Activated naive CD8-positive, alpha-beta T cell treated with anti-CD3 and anti-CD28 coated beads, Interleukin-2, amount 10 ng/mL, durations not matched to agents 7 days and 5 days (primary cell): ENCODE data around the gene LRRC27. TPM values are rescaled to one million over a fixed set of nuclear protein-coding genes. Genes with fewer than 3 reads are reported as not detected.
"Not testable (repeated sequence)": the region's sequence is repeated elsewhere in the genome, so short reads cannot be mapped to it uniquely, and the experiment has no call there.

Source experiments
- ATAC-seq: fragments of 150-1000 bp; cut with Tn5 transposase; one replicate; pipeline ENCODE4 v1.10.0; 2021; ENCODE audit warnings: low read depth, moderate library complexity
- POLR2A ChIA-PET: fragments of 350-600 bp; sonication (Branson Sonifier 250); formaldehyde crosslinking; loops from one replicate; lab custom pipeline; 2021; ENCODE audit warnings: antibody characterized with exemption; lab: Charles Lee
- DNase-seq: peaks from one replicate; pipeline ENCODE4 v3.0.0; 2021
- H3K27ac Mint-ChIP-seq: one replicate; pipeline ENCODE4 v1.8.0; 2022; ENCODE audit warnings: mild to moderate bottlenecking, mixed read lengths
- H3K27me3 Mint-ChIP-seq: one replicate; pipeline ENCODE4 v1.8.0; 2022; ENCODE audit warnings: mild to moderate bottlenecking, moderate library complexity, mixed read lengths
- H3K36me3 Mint-ChIP-seq: one replicate; pipeline ENCODE4 v1.8.0; 2021; ENCODE audit warnings: mild to moderate bottlenecking, mixed read lengths
- H3K4me1 Mint-ChIP-seq: one replicate; pipeline ENCODE4 v1.8.0; 2021; ENCODE audit warnings: mixed read lengths
- H3K4me3 Mint-ChIP-seq: one replicate; pipeline ENCODE4 v1.8.0; 2022; ENCODE audit warnings: mild to moderate bottlenecking, moderate library complexity, mixed read lengths
- H3K9me3 Mint-ChIP-seq: one replicate; pipeline ENCODE4 v1.8.0; 2021; ENCODE audit warnings: mixed read lengths
- total RNA-seq, 2 experiments: library from RNA; stranded (reverse); gene quantifications; one replicate each; pipeline ENCODE4 v1.2.3, GENCODE V29; 2021

The LRRC27 gene
- total RNA-seq, 2 experiments from 2014 or later = 4.7 to 6.3 TPM

DNA sequence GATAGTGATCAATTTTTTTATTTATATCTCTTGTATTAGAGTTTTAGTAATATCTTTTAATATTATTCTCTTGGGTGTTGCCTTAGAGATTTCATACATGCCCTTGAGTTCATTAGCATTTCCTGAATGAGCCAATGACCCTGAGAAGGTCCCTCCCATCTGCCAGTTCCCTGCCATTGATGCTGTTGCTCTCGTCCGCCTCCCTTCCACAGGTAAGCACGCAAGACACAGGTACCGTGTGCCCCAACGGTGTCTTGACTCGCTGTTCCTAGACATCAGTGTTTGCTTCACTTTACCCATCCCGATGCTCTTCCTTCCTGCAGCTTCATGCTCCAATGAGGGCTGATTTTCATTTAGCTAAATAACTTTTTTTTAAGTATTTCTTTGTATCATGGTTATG lies 45.3 kb downstream of the LRRC27 start:
- ATAC-seq (no peak), DNase-seq (no peak)
- Mint-ChIP-seq H3K27me3 (no peaks in the 10 kb centered on the region), H3K9me3 (no peaks in the 10 kb centered on the region), H3K4me3 (no peak overlapping the region), H3K4me1 (peaks cover 9% of the 10 kb centered on the region), H3K27ac (no peak overlapping the region), H3K36me3 (peaks cover 1% of the 10 kb centered on the region)
- POLR2A ChIA-PET = no interaction called here

DNA sequence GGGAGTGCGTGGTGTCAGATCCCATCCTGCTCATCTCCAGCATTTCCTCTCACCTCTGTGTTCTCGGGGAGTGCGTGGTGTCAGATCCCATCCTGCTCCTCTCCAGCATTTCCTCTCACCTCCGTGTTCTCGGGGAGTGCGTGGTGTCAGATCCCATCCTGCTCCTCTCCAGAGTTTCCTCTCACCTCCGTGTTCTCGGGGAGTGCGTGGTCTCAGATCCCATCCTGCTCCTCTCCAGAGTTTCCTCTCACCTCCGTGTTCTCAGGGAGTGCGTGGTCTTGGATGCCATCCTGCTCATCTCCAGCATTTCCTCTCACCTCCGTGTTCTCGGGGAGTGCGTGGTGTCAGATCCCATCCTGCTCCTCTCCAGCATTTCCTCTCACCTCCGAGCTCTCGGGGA lies 47.0 kb downstream of the LRRC27 start:
- H3K36me3 Mint-ChIP-seq, H3K9me3 Mint-ChIP-seq, H3K27ac Mint-ChIP-seq, POLR2A ChIA-PET, H3K27me3 Mint-ChIP-seq, ATAC-seq, DNase-seq, H3K4me3 Mint-ChIP-seq: not testable (repeated sequence)
- H3K4me1 Mint-ChIP-seq = peaks cover 15% of the 10 kb centered on the region

GRCh38 chr10:132380986-132381385 lies 49.0 kb downstream of the LRRC27 start:
- DNase-seq, H3K27ac Mint-ChIP-seq, ATAC-seq, H3K27me3 Mint-ChIP-seq, H3K36me3 Mint-ChIP-seq, H3K9me3 Mint-ChIP-seq, H3K4me3 Mint-ChIP-seq, POLR2A ChIA-PET: not testable (repeated sequence)
- H3K4me1 Mint-ChIP-seq = peaks cover 15% of the 10 kb centered on the region

GRCh38 chr10:132381741-132382140 lies 49.7 kb downstream of the LRRC27 start:
- no peak overlapping the region for H3K27ac Mint-ChIP-seq
- H3K4me3 Mint-ChIP-seq = no peak overlapping the region
- H3K9me3 Mint-ChIP-seq = no peaks in the 10 kb centered on the region
- POLR2A ChIA-PET = interaction anchor here (0.6 to 0.7 kb wide), 2 partner anchors 66 to 134 kb away, joined by 3 read pairs; no protein-coding TSS in a partner anchor
- peaks cover 1% of the 10 kb centered on the region for H3K36me3 Mint-ChIP-seq
- no peaks in the 10 kb centered on the region for H3K27me3 Mint-ChIP-seq
- no peak for ATAC-seq
- H3K4me1 Mint-ChIP-seq = peaks cover 15% of the 10 kb centered on the region
- DNase-seq = no peak

DNA sequence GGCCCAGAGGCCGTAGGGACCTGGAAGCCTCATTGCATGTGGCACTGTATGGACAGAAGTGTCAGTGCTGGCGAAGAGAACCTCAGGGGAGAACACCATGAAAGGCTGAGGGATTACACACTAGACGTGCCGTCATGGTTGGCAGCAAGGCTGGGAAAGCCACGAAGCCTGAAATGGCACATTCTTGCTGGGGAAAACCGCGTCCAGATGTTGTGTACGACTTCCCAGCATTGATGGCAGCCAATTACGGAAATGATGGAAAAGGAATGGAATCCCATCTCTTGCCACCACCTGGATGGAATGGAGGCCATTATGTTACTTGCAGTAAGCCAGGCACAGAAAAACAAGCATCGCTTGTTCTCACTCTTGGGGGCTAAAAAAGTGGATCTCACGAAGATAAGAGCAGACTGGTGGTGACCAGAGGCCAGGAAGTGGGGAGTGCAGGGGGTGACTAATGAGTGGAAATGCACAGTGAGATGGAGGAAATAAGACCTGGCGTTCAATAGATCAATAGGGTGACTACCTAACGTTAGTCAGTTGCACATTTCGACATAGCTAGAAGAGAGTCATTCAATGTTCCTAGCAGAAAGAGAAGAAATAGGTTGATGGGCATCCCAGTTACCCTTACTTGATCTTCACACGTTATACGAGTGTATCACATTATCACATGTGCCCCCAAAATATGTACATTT lies 50.4 kb downstream of the LRRC27 start:
- no peak overlapping the region for H3K27ac Mint-ChIP-seq
- POLR2A ChIA-PET = interaction anchor here (0.7 kb wide), 1 partner anchor 135 kb away, joined by 3 read pairs; no protein-coding TSS in a partner anchor
- H3K9me3 Mint-ChIP-seq = no peaks in the 10 kb centered on the region
- H3K27me3 Mint-ChIP-seq = no peaks in the 10 kb centered on the region
- ATAC-seq (peak; percentile 53), DNase-seq (peak; percentile 16)
- peaks cover 15% of the 10 kb centered on the region for H3K4me1 Mint-ChIP-seq
- H3K4me3 Mint-ChIP-seq = no peak overlapping the region
- H3K36me3 Mint-ChIP-seq = peaks cover 1% of the 10 kb centered on the region

- DNase-seq = peak; percentile 19
- Mint-ChIP-seq H3K27ac (no peak overlapping the region), H3K36me3 (peaks cover 1% of the 10 kb centered on the region), H3K9me3 (no peaks in the 10 kb centered on the region), H3K4me3 (no peak overlapping the region), H3K27me3 (no peaks in the 10 kb centered on the region), H3K4me1 (peaks cover 18% of the 10 kb centered on the region)
- ATAC-seq = no peak
- POLR2A ChIA-PET = no interaction called here
Observed at GRCh38 chr10:132383101-132383500, 51.1 kb downstream of the LRRC27 start.

DNA sequence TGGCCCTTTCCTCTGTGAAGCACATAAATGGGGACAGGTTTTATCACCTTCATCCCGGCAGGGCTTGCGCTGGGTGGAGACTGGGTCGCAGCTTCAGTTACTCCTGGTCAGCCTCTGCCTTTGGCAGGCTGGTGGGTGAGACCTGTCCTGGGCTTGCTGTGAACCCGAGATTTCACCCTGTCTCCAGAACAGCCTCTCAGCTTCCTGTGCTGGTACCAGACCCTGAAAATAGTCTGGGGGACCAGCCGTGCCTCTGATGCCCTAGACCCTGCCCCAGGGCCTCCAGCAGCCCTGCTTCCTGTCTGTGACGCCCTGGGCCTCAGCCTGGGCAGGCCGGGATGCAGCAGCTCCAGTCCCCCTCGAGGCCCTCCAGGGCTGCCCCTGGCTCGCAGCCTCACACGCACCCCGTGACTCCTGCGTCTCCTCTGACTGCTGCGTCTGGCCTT lies 51.8 kb downstream of the LRRC27 start:
- DNase-seq (peak; percentile 29), ATAC-seq (no peak)
- H3K27me3 Mint-ChIP-seq = no peaks in the 10 kb centered on the region
- no peak overlapping the region for H3K4me3 Mint-ChIP-seq
- peaks cover 18% of the 10 kb centered on the region for H3K4me1 Mint-ChIP-seq
- peaks cover 1% of the 10 kb centered on the region for H3K36me3 Mint-ChIP-seq
- POLR2A ChIA-PET = interaction anchor here (1.6 kb wide), 1 partner anchor 63 kb away, joined by 5 read pairs; no protein-coding TSS in a partner anchor
- H3K9me3 Mint-ChIP-seq = no peaks in the 10 kb centered on the region
- no peak overlapping the region for H3K27ac Mint-ChIP-seq

GRCh38 chr10:132384618-132385388 lies 52.8 kb downstream of the LRRC27 start:
- Mint-ChIP-seq H3K36me3 (peaks cover 1% of the 10 kb centered on the region), H3K27ac (no peak overlapping the region), H3K9me3 (no peaks in the 10 kb centered on the region), H3K4me1 (peaks cover 18% of the 10 kb centered on the region), H3K4me3 (no peak overlapping the region), H3K27me3 (no peaks in the 10 kb centered on the region)
- ATAC-seq (no peak), DNase-seq (peak; percentile 24)
- POLR2A ChIA-PET = interaction anchor here (1.6 kb wide), 1 partner anchor 62 kb away, joined by 5 read pairs; no protein-coding TSS in a partner anchor

DNA sequence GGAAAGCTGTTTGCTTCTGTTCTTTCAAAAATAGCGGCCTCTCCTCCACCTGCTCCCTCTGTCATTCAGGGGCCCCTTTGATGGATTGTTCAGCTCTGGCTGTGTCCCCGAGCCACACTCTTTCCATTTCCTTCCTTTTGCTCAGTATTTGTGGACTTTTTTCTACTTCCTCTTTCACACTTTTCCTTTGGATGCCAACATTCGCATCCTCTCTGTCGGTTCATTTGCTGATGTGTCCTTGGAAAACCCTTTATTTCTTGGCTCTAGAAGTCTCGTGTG lies 53.3 kb downstream of the LRRC27 start:
- Mint-ChIP-seq H3K9me3 (no peaks in the 10 kb centered on the region), H3K27me3 (no peaks in the 10 kb centered on the region), H3K4me1 (peaks cover 18% of the 10 kb centered on the region), H3K36me3 (peaks cover 1% of the 10 kb centered on the region), H3K27ac (no peak overlapping the region), H3K4me3 (no peak overlapping the region)
- ATAC-seq = no peak
- DNase-seq = no peak
- POLR2A ChIA-PET = interaction anchor here (1.6 kb wide), 1 partner anchor 62 kb away, joined by 5 read pairs; no protein-coding TSS in a partner anchor

DNA sequence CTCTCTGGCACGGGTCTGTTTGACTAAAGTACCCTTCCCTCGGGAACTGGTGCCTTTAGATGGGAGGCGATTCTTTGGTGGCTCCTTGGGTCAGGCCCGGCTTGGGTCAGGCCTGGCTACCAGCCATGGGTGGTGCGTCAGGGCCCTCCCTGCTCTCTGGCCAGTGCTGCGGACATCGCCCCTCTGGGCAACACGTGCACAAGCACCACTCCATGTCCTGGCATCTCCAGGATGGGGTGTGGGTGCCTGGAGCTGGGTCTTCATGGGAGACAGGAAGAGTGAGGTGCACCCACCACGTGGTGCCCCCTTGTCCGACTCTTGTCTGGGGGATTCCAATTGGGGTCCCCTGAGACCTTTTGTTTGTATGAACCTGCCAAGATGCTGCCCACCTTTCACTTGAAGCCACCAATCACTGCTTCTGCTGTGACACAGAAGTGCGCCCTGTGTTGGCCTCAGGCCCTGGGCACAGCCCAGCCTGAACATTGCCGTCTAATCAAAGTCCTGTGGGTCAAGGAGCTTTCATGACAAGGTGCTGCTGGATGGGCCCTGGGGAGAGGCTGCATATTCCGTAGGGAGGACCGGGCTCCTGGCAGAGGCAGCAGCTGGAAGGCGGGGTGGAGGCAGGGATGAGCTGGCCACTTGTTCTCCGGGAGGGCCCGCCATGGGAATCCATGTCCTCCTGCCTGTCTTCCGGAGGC lies 53.9 kb downstream of the LRRC27 start:
- Mint-ChIP-seq H3K27ac (peak overlapping the region; percentile 10), H3K36me3 (peaks cover 1% of the 10 kb centered on the region), H3K4me1 (peaks cover 18% of the 10 kb centered on the region), H3K9me3 (no peaks in the 10 kb centered on the region), H3K4me3 (no peak overlapping the region), H3K27me3 (no peaks in the 10 kb centered on the region)
- ATAC-seq = no peak
- POLR2A ChIA-PET = interaction anchor here (0.9 kb wide), 1 partner anchor 61 kb away, joined by 3 read pairs; no protein-coding TSS in a partner anchor
- peak; percentile 25 for DNase-seq

- DNase-seq (peak; percentile 33), ATAC-seq (no peak)
- Mint-ChIP-seq H3K4me3 (no peak overlapping the region), H3K9me3 (no peaks in the 10 kb centered on the region), H3K27ac (no peak overlapping the region), H3K36me3 (peaks cover 1% of the 10 kb centered on the region), H3K4me1 (peaks cover 17% of the 10 kb centered on the region), H3K27me3 (no peaks in the 10 kb centered on the region)
- POLR2A ChIA-PET = interaction anchor here (0.9 kb wide), 1 partner anchor 61 kb away, joined by 3 read pairs; no protein-coding TSS in a partner anchor
Observed at GRCh38 chr10:132386419-132386831, 54.4 kb downstream of the LRRC27 start.

DNA sequence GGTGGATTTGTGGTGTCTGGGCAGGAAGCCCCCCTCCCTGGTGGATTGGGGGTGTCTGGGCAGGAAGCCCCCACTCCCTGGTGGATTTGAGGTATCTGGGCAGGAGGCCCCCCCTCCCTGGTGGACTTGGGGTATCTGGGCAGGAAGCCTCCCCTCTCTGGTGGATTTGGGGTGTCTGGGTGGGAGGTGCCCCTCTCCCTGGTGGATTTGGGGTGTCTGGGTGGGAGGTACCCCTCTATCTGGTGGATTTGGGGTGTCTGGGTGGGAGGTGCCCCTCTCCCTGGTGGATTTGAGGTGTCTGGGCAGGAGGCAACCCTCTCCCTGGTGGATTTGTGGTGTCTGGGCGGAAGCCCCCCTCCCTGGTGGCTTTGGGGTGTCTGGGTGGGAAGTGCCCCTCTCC lies 54.9 kb downstream of the LRRC27 start:
- H3K36me3 Mint-ChIP-seq, POLR2A ChIA-PET, ATAC-seq, H3K9me3 Mint-ChIP-seq, H3K27me3 Mint-ChIP-seq, H3K4me3 Mint-ChIP-seq: not testable (repeated sequence)
- H3K4me1 Mint-ChIP-seq = peaks cover 13% of the 10 kb centered on the region
- H3K27ac Mint-ChIP-seq = peak overlapping the region; percentile 31
- DNase-seq = peak; percentile 28

DNA sequence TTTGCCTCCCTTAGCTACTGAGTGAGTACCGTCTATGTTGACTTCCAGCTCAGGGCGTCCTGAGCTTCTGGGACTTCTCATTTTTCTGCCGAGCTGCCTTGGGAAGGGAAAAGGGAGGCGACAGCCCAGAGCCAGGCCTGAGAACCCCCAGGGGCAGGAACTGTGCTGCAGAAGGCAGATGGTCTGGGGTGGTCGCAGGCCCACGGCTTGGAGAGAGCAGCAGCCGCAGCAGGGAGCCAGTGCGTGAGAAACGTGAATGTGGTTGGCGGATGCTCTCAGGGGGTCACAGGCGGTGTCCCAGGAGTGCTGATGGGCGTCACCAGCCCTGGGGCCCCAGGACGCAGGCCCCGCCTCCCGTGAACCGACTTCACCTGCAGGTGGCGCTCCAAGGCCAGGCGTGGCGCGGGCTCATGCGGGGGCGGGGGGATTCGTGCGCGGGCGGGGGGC lies 55.8 kb downstream of the LRRC27 start:
- peak; percentile 90 for DNase-seq
- peak overlapping the region; percentile 25 for H3K4me3 Mint-ChIP-seq
- peak; percentile 75 for ATAC-seq

More for the DNA sequence above, 55.8 kb downstream of the LRRC27 start:
- POLR2A ChIA-PET = no interaction called here
- Mint-ChIP-seq H3K27me3 (no peaks in the 10 kb centered on the region), H3K4me1 (peaks cover 7% of the 10 kb centered on the region), H3K27ac (peak overlapping the region; percentile 31), H3K9me3 (peaks cover 7% of the 10 kb centered on the region), H3K36me3 (peaks cover 7% of the 10 kb centered on the region)
